GM19328 (cell line): ENCODE data around the gene USP53.
"Not testable (repeated sequence)": the region's sequence is repeated elsewhere in the genome, so short reads cannot be mapped to it uniquely, and the experiment has no call there.

Source experiments
- ATAC-seq: cut with Tn5 transposase; IDR thresholded peaks from one replicate; pipeline ENCODE4 v1.9.1; 2021; ENCODE audit warnings: mild to moderate bottlenecking, moderate library complexity; ENCODE audit not compliant: unreplicated experiment

Gene USP53

GRCh38 chr4:119227690-119228089, 15.2 kb downstream of the USP53 start:
- ATAC-seq, result no peak

- ATAC-seq, result no peak
These were observed 15.9 kb downstream of the USP53 start for GRCh38 chr4:119228406-119228805.

DNA sequence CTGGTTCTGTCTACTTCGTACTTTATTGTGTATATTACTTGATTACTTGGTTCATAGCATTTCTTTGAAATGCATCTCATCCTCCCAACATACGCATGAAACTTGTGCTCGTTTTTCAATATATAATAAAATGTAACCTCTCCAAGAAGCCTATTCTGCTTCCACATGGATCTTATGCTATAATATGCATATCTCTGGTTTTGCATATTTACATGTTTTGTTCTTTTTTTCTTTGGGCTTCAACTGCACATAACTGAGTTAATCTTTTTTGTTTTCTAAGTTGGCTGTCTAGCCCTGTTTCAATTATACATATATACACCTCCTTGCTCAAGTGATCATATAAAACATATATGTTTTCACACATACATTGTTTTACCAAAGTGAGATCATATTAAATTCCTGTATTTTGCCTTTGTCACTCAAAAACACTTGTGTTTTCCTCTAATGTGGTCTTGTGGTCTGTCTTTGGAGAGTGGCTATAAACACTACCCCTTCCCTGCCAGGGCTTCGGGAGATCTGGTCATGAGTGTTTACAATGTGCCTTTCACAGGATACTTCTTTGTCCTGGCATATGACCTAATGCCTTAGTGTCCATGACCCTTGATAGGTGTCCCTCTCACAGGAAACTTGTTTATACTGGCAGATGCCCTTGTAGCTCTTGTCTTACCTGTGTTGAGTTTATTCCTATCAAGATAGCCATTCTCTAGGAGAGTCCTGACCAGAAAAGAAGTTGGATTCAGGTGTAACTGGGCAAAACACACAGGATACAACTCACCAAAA, 17.6 kb downstream of the USP53 start:
- ATAC-seq, result no peak

DNA sequence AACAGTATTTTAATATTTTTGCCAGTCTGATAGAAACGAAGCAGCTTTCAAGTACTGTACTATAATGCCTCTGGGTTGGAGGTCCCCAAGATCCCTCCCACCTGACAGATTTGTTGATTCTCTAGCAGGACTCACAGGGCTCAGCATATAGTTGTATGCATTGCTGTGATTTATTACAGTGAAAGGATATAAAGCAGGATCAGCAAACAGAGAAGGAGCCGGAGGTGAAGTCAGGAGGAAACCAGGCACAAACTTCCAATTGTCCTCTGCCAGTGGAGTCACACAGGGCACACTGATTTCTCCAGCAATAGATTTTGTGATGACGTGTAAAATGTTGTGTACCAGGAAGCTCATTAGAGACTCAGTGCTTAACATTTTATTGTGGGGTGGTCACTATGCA, 19.0 kb downstream of the USP53 start:
- ATAC-seq, result no peak

DNA sequence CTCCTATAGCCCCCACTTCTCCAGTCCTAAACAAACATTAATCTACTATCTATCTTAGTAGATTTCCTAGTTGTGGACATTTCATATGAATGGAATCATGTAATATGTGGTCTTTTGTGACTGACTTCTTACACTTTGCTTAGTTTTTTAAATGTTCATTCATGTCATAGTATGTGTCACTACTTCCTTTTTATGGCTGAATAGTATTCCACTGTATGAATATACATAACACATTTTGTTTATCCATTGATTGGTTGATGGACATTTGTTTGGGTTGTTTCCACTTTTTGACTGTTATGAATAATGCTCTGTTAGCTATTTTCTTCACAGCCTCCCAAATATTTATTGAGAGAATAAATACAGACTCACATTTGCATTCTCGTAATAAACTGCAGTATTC, 19.8 kb downstream of the USP53 start:
- ATAC-seq, result no peak

DNA sequence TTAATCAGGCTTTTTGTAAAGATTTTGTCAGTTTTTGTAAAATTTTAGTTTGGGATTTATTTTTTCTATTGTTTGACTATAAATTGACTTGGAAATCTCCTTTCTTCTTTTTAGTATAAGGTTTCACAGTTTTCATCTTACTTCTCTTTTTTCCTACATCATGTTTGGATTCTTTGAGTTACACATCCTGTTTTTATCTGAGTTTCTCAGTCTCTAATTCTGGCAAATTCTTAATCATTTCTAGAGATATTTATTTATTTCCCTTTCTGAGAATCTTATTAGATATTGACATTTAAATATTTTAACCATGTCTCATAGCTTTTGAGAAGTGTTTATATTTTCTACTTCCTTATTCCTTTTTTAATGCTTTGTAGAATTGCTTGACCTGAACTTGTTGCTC, 20.7 kb downstream of the USP53 start:
- ATAC-seq, result no peak

DNA sequence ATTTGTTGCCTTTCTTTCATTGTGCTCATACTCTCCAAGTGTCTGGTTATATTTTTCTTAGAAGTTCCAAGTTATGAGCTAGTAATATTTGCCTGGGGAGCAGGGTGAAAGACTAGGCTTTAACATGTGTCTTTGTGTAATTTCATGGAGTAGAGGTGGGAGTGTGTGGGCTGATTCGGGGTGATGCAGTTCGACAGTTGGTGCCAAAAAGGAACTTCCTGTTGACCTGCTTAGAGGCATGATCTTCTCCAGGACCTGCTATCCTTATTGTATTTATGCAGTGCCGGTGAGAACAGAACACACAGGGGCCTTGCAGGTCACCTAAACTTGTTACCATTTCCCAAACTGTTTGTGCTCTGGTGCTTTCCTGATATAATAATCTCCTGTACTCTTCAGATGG, 21.2 kb downstream of the USP53 start:
- ATAC-seq, result no peak

DNA sequence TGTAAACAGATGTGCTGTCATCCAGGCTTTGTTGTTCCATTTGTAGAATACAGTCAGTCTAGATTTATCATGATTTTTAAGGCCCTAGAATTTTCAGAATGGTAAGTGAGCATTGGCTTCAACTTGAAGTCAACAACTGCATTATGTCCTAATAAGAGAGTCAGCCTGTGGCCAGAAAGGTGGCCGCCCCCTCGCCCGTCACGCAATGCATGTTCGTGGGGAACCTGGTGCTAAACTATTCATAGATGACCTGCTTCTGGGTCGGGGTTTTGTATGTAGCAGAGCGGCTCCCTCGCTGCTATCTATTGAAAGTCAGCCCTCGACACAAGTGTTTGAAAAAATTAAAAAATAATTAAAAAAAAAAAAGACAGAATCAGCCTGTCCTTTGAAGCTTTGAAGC, 24.7 kb downstream of the USP53 start:
- no peak for ATAC-seq

- ATAC-seq, result no peak
These were observed 25.1 kb downstream of the USP53 start for GRCh38 chr4:119237642-119238041.

DNA sequence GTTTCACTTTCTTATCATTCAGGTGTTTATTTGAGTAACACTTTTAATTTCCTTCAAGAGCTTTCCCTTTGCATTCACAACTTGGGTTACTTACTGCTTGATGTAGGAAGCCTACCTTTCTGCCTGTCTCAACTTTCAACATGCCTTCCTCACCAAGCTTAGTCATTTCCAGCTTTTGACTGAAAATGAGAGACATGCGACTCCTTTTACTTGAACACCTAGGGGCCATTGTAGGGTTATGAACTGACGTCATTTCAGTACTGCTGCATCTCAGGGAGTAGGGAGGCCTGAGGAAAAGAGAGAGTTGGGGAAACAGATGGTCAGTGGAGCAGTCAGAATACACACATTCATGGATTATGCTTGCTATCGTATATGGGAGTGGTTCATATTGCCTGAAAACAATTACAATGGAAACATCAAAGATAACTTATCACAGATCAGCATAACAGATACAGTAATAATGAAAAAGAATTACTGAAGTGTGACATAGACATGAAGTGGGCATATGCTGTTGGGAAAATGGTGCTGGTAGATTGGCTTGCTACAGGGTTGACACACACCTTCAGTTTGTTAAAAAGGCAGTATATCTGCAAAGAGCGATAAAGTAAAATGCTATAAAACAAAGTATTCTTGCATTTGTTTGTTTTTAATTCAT, 25.7 kb downstream of the USP53 start:
- ATAC-seq, result peak; percentile 98

GRCh38 chr4:119240128-119240527, 27.6 kb downstream of the USP53 start:
- no peak for ATAC-seq

DNA sequence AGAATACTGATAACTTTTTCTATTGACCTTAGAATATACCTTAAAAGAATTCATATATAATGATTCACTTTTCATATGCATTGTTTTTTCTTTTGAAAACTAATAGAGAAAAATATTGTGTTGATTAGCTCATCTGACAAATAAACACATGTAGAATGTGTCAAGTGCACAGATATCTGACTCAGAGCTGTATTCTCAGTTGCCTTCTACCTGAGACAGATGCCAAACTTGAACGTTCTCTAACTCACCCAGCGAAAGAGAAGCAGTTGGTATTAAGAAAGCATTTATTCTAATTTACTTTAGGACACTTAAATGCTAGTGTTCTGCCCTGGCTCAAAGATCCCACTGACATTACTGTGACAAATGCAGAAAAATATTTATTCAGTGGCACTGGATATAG, 28.1 kb downstream of the USP53 start:
- no peak for ATAC-seq

DNA sequence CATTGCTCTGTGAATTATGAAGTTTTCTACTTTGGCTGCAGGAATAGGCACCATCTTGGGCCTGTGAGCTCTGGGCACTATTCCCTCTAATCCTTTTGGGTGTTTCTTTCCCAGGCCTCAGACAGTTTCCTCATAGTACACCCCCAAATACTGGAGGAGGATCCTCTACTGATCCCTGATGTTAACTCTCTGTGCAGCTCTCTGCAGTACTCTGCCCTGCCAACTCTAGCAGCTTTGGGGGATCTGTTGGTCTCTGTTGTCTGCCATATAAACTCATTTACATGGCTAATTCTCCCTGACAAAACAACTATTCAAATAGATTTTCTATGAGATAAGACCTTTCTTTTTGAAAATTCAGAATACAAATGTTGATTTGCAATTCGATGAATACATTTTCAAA, 29.9 kb downstream of the USP53 start:
- ATAC-seq, result no peak

DNA sequence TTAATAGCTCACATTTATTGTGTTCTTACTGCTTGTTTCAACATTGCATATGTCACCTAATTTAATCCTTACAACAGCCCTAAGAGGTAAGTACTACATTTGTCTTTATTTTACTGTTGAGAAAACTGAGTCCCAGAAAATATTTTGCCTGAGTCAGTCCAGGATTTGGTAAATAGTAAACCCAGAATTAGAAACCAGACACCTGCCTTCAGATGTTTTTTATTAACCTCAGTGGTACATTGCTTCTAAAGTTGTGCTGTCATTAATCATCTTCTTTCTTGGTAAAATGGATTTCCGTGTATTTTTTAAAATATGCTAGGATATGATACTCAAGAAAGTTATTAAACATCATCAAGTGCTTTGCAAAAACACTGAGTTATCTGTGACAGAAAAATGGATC, 31.4 kb downstream of the USP53 start:
- ATAC-seq, result no peak

DNA sequence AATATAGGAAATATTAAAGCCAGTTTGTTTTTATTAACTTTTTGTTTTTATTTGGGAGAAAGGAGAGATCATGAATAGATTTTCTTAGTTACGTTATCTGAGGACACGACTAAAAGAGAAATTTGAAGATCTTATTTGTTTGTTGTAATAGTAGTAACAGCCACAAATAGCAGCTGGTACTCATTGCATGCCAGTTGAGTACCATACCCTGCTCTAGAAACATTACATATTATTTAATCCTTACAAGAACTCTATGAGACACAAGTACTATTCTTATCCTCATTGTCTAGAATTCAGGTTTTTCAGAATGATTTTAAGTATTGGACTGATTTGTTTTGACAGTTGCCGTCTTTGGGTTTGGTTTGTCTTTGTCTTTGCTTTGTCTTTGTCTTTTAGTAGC, 31.8 kb downstream of the USP53 start:
- no peak for ATAC-seq

GRCh38 chr4:119244832-119245231, 32.3 kb downstream of the USP53 start:
- no peak for ATAC-seq

DNA sequence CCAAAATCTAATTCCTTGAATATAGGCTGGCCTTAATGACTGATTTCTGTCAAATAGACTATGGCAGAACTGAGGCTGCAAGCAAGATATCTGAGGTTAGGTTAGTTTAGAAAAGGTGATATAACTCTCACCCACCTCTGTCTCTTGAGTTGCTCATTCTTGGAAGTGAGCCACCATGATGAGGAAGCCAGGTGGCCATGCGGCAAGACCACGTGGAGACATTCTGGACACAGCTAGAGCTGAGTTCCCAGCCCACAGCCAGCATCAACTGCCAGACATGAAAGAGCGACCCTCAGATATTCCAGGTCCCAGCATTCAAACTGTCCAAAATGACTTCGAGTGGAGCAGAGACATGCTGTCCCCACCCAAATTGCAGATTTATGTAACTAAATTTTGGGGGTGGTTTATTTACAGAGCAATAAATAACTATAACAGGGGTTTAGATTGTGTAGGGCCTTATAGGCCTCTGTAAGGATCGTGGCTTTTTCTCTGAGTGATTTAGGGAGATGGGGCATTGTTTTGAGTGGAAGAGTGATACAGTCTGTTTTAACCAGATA, 33.7 kb downstream of the USP53 start:
- ATAC-seq, result no peak

GRCh38 chr4:119251037-119251436, 38.5 kb downstream of the USP53 start:
- ATAC-seq, result not testable (repeated sequence)

DNA sequence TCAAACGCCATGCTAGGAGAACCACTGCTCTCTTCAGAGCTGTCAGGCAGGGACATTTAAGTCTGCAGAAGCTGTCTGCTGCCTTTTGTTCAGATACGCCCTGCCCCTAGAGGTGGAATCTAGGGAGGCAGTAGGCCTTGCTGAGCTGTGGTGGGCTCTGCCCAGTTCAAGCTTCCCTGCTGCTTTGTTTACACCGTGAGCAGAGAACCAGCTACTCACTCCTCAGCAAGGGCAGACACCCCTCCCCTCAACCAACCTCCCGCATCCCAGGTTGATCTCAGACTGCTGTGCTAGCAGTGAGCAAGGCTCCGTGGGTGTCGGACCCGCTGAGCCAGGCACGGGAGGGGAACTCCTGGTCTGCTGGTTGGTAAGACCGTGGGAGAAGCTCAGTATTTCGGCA, 42.7 kb downstream of the USP53 start:
- ATAC-seq, result not testable (repeated sequence)

DNA sequence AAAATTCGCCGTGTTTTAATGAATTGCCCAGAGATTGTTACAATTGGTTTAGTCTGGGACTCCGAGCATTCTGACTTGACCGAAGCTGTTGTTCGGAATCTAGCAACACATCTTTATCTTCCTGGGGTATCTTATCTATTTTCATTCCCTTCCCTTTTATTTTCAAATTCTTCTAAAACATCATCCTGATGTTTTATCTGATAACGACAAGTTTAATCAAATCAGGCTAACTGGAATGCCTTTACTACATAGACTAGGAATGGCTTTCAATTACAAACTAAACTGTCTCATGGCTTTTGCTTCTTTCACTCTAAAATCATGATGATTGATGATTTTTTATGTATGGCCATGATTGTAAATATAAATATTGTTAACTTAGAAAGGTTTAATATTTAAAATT, 48.0 kb downstream of the USP53 start:
- ATAC-seq, result no peak

GRCh38 chr4:119261986-119262385, 49.5 kb downstream of the USP53 start:
- ATAC-seq, result no peak

DNA sequence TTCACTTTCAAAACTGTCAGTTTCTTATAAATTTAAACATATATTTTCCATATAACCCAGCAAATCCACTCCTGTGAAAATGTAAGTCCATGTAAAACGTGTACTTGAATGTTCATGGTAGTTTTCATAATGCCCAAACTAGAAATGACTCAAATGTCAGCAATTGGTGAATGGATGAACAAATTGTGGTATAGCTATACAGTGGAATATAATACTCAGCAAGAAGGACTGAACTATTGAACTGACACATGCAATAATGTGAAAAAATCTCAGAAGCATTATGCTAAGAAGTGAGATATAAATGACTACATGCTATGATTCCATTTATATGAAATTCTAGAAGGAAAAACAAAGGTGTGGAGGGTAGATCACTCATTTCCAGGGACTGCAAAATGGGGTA, 52.2 kb downstream of the USP53 start:
- no peak for ATAC-seq
